ENCODE results near the gene GID4.

DNA sequence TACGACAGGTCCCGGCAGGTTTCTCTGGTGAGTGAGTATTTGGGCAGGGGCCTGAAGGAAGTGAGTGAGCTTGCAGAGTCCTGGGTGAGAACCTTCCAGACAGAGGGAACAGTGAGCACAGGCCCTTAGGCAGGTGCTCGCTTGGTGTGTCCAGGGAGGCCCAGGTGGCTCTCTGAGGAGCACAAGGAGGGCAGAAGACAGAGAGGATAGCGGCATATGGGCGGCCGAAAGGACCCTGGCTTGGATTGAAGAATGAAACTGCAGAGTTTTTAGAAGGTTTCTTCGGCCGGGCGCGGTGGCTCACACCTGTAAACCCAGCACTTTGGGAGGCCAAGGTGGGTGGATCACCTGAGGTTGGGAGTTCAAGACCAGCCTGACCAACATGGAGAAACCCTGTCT, 55.2 kb downstream of the GID4 start:
- TF ChIP-seq CTCF (IDR thresholded peaks at IDR 0.05) (no peak), POLR2A (IDR thresholded peaks at IDR 0.05) (no peak)
